NCI-H2029 (cell line): ENCODE data around the gene TPSAB1.
"Not testable (repeated sequence)": the region's sequence is repeated elsewhere in the genome, so short reads cannot be mapped to it uniquely, and the experiment has no call there.

Experiments
- DNase-seq: peaks from one replicate; lab custom pipeline; 2025; lab: John Stamatoyannopoulos, UW

Gene TPSAB1

GRCh38 chr16:1223355-1224214, 16.9 kb upstream of the TPSAB1 start:
- DNase-seq = no peak

GRCh38 chr16:1224558-1224957, 15.9 kb upstream of the TPSAB1 start:
- no peak for DNase-seq

GRCh38 chr16:1225051-1225451, 15.5 kb upstream of the TPSAB1 start, which contains the start of gene TPSG1:
Gene TPSG1, minus strand, starts transcription at chr16:1225268. Its CDS starts 16 bp downstream, at chr16:1225252.
- no peak for DNase-seq

- not testable (repeated sequence) for DNase-seq
Observed at GRCh38 chr16:1225728-1226311, 14.7 kb upstream of the TPSAB1 start.

- DNase-seq = not testable (repeated sequence)
Observed at GRCh38 chr16:1226692-1227091, 13.8 kb upstream of the TPSAB1 start.

- DNase-seq = not testable (repeated sequence)
Observed at GRCh38 chr16:1228227-1228626, 12.3 kb upstream of the TPSAB1 start.

GRCh38 chr16:1229476-1229875, 11.0 kb upstream of the TPSAB1 start:
- not testable (repeated sequence) for DNase-seq

- not testable (repeated sequence) for DNase-seq
Observed at GRCh38 chr16:1230084-1230470, 10.4 kb upstream of the TPSAB1 start, which contains the start of gene TPSB2. Gene TPSB2, minus strand, starts transcription at chr16:1230184. Its CDS starts 233 bp downstream, at chr16:1229951.

GRCh38 chr16:1230471-1231212, 9.9 kb upstream of the TPSAB1 start:
- DNase-seq = not testable (repeated sequence)

GRCh38 chr16:1231301-1231700, 9.2 kb upstream of the TPSAB1 start:
- not testable (repeated sequence) for DNase-seq

- not testable (repeated sequence) for DNase-seq
Observed at GRCh38 chr16:1232049-1232748, 8.3 kb upstream of the TPSAB1 start.

GRCh38 chr16:1236659-1237058, 3.8 kb upstream of the TPSAB1 start:
- not testable (repeated sequence) for DNase-seq

GRCh38 chr16:1237990-1238389, 2.5 kb upstream of the TPSAB1 start:
- DNase-seq = no peak

- not testable (repeated sequence) for DNase-seq
Observed at GRCh38 chr16:1238909-1239308, 1.6 kb upstream of the TPSAB1 start.

- not testable (repeated sequence) for DNase-seq
Observed at GRCh38 chr16:1239575-1239974, 930 bp upstream of the TPSAB1 start.

GRCh38 chr16:1241081-1241480, 576 bp downstream of the TPSAB1 start:
- not testable (repeated sequence) for DNase-seq

- not testable (repeated sequence) for DNase-seq
Observed at GRCh38 chr16:1243363-1243762, 2.9 kb downstream of the TPSAB1 start.

GRCh38 chr16:1243907-1244850, 3.7 kb downstream of the TPSAB1 start:
- DNase-seq = not testable (repeated sequence)

- no peak for DNase-seq
Observed at GRCh38 chr16:1244881-1245280, 4.4 kb downstream of the TPSAB1 start.

GRCh38 chr16:1245452-1246020, 5.0 kb downstream of the TPSAB1 start:
- no peak for DNase-seq
